Occipital lobe (tissue), 3 donors: ENCODE results near the gene CEACAM16. TPM values are rescaled to one million over a fixed set of nuclear protein-coding genes. Genes with fewer than 3 reads are reported as not detected.

Experiments used
- DNase-seq: peaks from one replicate; lab custom pipeline; 2025; lab: John Stamatoyannopoulos, UW
- small RNA-seq: library from RNA; depleted of rRNA; stranded (forward); fragments of <200 nt; gene quantifications from one replicate; pipeline ENCODE3, GENCODE V24; 2014
- total RNA-seq: library from RNA; depleted of rRNA; stranded (reverse); fragments of >200 nt; gene quantifications from one replicate; pipeline ENCODE4 v1.2.3, GENCODE V29; 2014

The CEACAM16 gene
- total RNA-seq, 1 donor from 2014 or later = not detected

- DNase-seq = no peak
These were observed 60.3 kb downstream of the CEACAM16 start for GRCh38 chr19:44759083-44759804.

Small RNAs within 50 kb of the gene (small RNA-seq; reads per million reads assigned to genes)
- not detected for gene RF00285

Other genes with a start within 250 kb of the CEACAM16 start
- gene ZNF180, start 198.6 kb upstream of the CEACAM16 start, total RNA-seq = 19.5 TPM
- gene CEACAM20, start 169.5 kb upstream of the CEACAM16 start, total RNA-seq = not detected
- gene IGSF23, start 85.6 kb upstream of the CEACAM16 start, total RNA-seq = not detected
- gene PVR, start 55.2 kb upstream of the CEACAM16 start, total RNA-seq = 26.5 TPM
- 2.0 TPM for gene CEACAM19, start 27.7 kb upstream of the CEACAM16 start, total RNA-seq
- not detected for gene BCL3, start 49.6 kb downstream of the CEACAM16 start, total RNA-seq
- gene CBLC, start 78.7 kb downstream of the CEACAM16 start, total RNA-seq = not detected
- 2.3 TPM for gene BCAM, start 110.0 kb downstream of the CEACAM16 start, total RNA-seq
- gene NECTIN2, start 147.1 kb downstream of the CEACAM16 start, total RNA-seq = 29.2 TPM
- gene TOMM40, start 192.1 kb downstream of the CEACAM16 start, total RNA-seq = 23.1 TPM
- 68.9 TPM for gene APOE, start 206.6 kb downstream of the CEACAM16 start, total RNA-seq
- gene APOC1, start 215.5 kb downstream of the CEACAM16 start, total RNA-seq = 5.3 TPM
- gene APOC4, start 243.1 kb downstream of the CEACAM16 start, total RNA-seq = not detected
- 1.4 TPM for gene APOC2, start 246.9 kb downstream of the CEACAM16 start, total RNA-seq